Small intestine (tissue), 7 donors: Measurements from ENCODE around the gene BBS12. TPM values are rescaled to one million over a fixed set of nuclear protein-coding genes. Genes with fewer than 3 reads are reported as not detected.

Experiments used
- DNase-seq, 2 donors: peaks; one replicate each; pipeline versions ENCODE4 v3.0.0 to v3.0.0-alpha.2; 2013
- FAIRE-seq: peaks from 2 replicates; lab custom pipeline; 2012; peaks lifted over from hg19 to GRCh38; lab: Jason Lieb, UNC
- H3K27ac ChIP-seq, 3 donors: one replicate each; pipeline ENCODE4 v1.5.1; 2013; ENCODE audit warnings: low read length in 2 of 3, mild to moderate bottlenecking in 2 of 3, control low read depth in 1 of 3, inconsistent platforms in 1 of 3, low read depth in 1 of 3, moderate library complexity in 1 of 3
- H3K27me3 ChIP-seq, 3 donors: one replicate each; pipeline ENCODE4 v1.6.1; 2013; ENCODE audit warnings: low read length in 3 of 3, inconsistent platforms in 1 of 3; ENCODE audit not compliant: control insufficient read depth in 3 of 3, insufficient read depth in 3 of 3
- H3K36me3 ChIP-seq, 3 donors: one replicate each; pipeline ENCODE4 v1.6.1; 2013; ENCODE audit warnings: low read length in 3 of 3, inconsistent platforms in 1 of 3, low read depth in 1 of 3, mild to moderate bottlenecking in 1 of 3, moderate library complexity in 1 of 3; ENCODE audit not compliant: control insufficient read depth in 3 of 3, insufficient read depth in 2 of 3
- H3K4me1 ChIP-seq, 3 donors: one replicate each; pipeline ENCODE4 v1.6.1; 2013; ENCODE audit warnings: low read length in 2 of 3, inconsistent platforms in 1 of 3, low read depth in 1 of 3, mild to moderate bottlenecking in 1 of 3, moderate library complexity in 1 of 3; ENCODE audit not compliant: control insufficient read depth in 3 of 3, insufficient read depth in 2 of 3
- H3K4me3 ChIP-seq, 3 donors: one replicate each; pipeline ENCODE4 v1.5.1; 2013; ENCODE audit warnings: low read length in 3 of 3, control low read depth in 1 of 3, inconsistent platforms in 1 of 3, low read depth in 1 of 3, mild to moderate bottlenecking in 1 of 3, moderate library complexity in 1 of 3
- H3K9me3 ChIP-seq, 2 donors: one replicate each; pipeline ENCODE4 v1.6.1; 2013; ENCODE audit warnings: low read depth in 1 of 2, low read length in 1 of 2; ENCODE audit not compliant: control insufficient read depth in 2 of 2, insufficient read depth in 1 of 2
- WGBS, 3 donors: extraction: QIAGEN DNeasy Blood & Tissue Kit; methylation state at CpG; one replicate each; pipeline ENCODE4 v1.1.7; 2013; 5-methylcytosine and 5-hydroxymethylcytosine counted together
- polyA plus RNA-seq, 4 donors: library from polyadenylated mRNA; stranded (reverse) in 3 of 4; unstranded in 1 of 4; fragments of 200-250 nt in 3 of 4; fragments of 120-200 nt in 1 of 4; gene quantifications; one replicate each; pipeline versions ENCODE4 v1.2.1 to v1.2.3, GENCODE V29; 2013
- donor health status: healthy with polysubstance abuse.
- donor health status: control.
- donor health status: control.
- donor health status: Bipolar disorder and iron deficiency.
- donor health status: healthy.

BBS12 gene
- polyA plus RNA-seq, 4 donors = 1.3 to 9.0 (median 1.4) TPM

- no peak overlapping the region for H3K27ac ChIP-seq
- 90 to 94% (median 93%) methylated on average over 3 of the region's 3 CpGs for WGBS, 3 donors
- H3K27me3 ChIP-seq = peaks cover 0 to 3% (median 2%) of the 10 kb centered on the region in 3 donors
- no peaks in the 10 kb centered on the region for H3K4me1 ChIP-seq
- no peaks in the 10 kb centered on the region for H3K36me3 ChIP-seq
- H3K9me3 ChIP-seq = no peaks in the 10 kb centered on the region
- FAIRE-seq (no peak), DNase-seq (no peak)
- no peak overlapping the region for H3K4me3 ChIP-seq
Observed at GRCh38 chr4:122706511-122706910, 26.0 kb upstream of the BBS12 start.

- WGBS, 3 donors = 60 to 85% (median 79%) methylated on average over 4 of the region's 4 CpGs
- H3K9me3 ChIP-seq = no peaks in the 10 kb centered on the region
- FAIRE-seq (no peak), DNase-seq (no peak)
- no peaks in the 10 kb centered on the region for H3K36me3 ChIP-seq
- no peak overlapping the region for H3K27ac ChIP-seq
- no peaks in the 10 kb centered on the region for H3K4me1 ChIP-seq
- no peak overlapping the region for H3K4me3 ChIP-seq
- peaks cover 0 to 3% (median 2%) of the 10 kb centered on the region in 3 donors for H3K27me3 ChIP-seq
Observed at GRCh38 chr4:122707497-122707896, 25.0 kb upstream of the BBS12 start.

- H3K27me3 ChIP-seq = peaks cover 0 to 3% (median 0%) of the 10 kb centered on the region in 3 donors
- FAIRE-seq (no peak), DNase-seq (no peak)
- no peaks in the 10 kb centered on the region for H3K9me3 ChIP-seq
- H3K4me3 ChIP-seq = no peak overlapping the region
- no peaks in the 10 kb centered on the region for H3K4me1 ChIP-seq
- H3K36me3 ChIP-seq = no peaks in the 10 kb centered on the region
- H3K27ac ChIP-seq = no peak overlapping the region
Observed at GRCh38 chr4:122709236-122709635, 23.3 kb upstream of the BBS12 start.

GRCh38 chr4:122710434-122711308 lies 21.8 kb upstream of the BBS12 start:
- FAIRE-seq = no peak
- 62 to 81% (median 70%) methylated on average over 9 of the region's 9 CpGs for WGBS, 3 donors

GRCh38 chr4:122711919-122712318 lies 20.6 kb upstream of the BBS12 start:
- Histone ChIP-seq H3K27me3 (peaks cover 0 to 6% (median 0%) of the 10 kb centered on the region in 3 donors), H3K9me3 (no peaks in the 10 kb centered on the region), H3K4me1 (no peaks in the 10 kb centered on the region), H3K27ac (no peak overlapping the region), H3K36me3 (no peaks in the 10 kb centered on the region), H3K4me3 (no peak overlapping the region)
- FAIRE-seq (no peak), DNase-seq (peak; percentile 30 to 72)

More at GRCh38 chr4:122710434-122711308, 21.8 kb upstream of the BBS12 start:
- Histone ChIP-seq H3K36me3 (no peaks in the 10 kb centered on the region), H3K9me3 (no peaks in the 10 kb centered on the region), H3K27ac (no peak overlapping the region), H3K4me3 (no peak overlapping the region), H3K27me3 (peaks cover 0 to 6% (median 0%) of the 10 kb centered on the region in 3 donors), H3K4me1 (no peaks in the 10 kb centered on the region)
- no peak for DNase-seq

- H3K27ac ChIP-seq = no peak overlapping the region
- no peak overlapping the region for H3K4me3 ChIP-seq
- DNase-seq = no peak
- H3K27me3 ChIP-seq = peaks cover 0 to 3% (median 0%) of the 10 kb centered on the region in 3 donors
- no peaks in the 10 kb centered on the region for H3K36me3 ChIP-seq
- H3K9me3 ChIP-seq = no peaks in the 10 kb centered on the region
- FAIRE-seq = no peak
- 72 to 91% (median 89%) methylated on average over 4 of the region's 4 CpGs for WGBS, 3 donors
- H3K4me1 ChIP-seq = no peaks in the 10 kb centered on the region
Observed at GRCh38 chr4:122712782-122713181, 19.7 kb upstream of the BBS12 start.

GRCh38 chr4:122715221-122715620 lies 17.3 kb upstream of the BBS12 start:
- WGBS, 3 donors = 12 to 20% (median 14%) methylated on average over 5 of the region's 5 CpGs
- H3K4me1 ChIP-seq = no peaks in the 10 kb centered on the region
- no peaks in the 10 kb centered on the region for H3K9me3 ChIP-seq
- no peaks in the 10 kb centered on the region for H3K36me3 ChIP-seq
- no peak for DNase-seq
- no peak for FAIRE-seq
- no peak overlapping the region for H3K4me3 ChIP-seq
- no peak overlapping the region for H3K27ac ChIP-seq
- peaks cover 0 to 3% (median 0%) of the 10 kb centered on the region in 3 donors for H3K27me3 ChIP-seq

- H3K4me3 ChIP-seq = no peak overlapping the region
- 23 to 25% (median 24%) methylated on average over 4 of the region's 4 CpGs for WGBS, 3 donors
- no peaks in the 10 kb centered on the region for H3K4me1 ChIP-seq
- peaks cover 0 to 3% (median 0%) of the 10 kb centered on the region in 3 donors for H3K27me3 ChIP-seq
- FAIRE-seq = peak; percentile 55
- no peak overlapping the region for H3K27ac ChIP-seq
- no peaks in the 10 kb centered on the region for H3K36me3 ChIP-seq
- peak; percentile 57 to 71 for DNase-seq
- H3K9me3 ChIP-seq = no peaks in the 10 kb centered on the region
Observed at GRCh38 chr4:122716825-122717448, 15.6 kb upstream of the BBS12 start.
